Esophagus squamous epithelium (tissue), 5 donors: ENCODE data around the gene PSMD10. TPM values are rescaled to one million over a fixed set of nuclear protein-coding genes. Genes with fewer than 3 reads are reported as not detected.

Experiments used
- DNase-seq: peaks from one replicate; lab custom pipeline; 2025; lab: John Stamatoyannopoulos, UW
- H3K27ac ChIP-seq, 4 donors: fragments of 200-600 bp; sonication (generic); one replicate each; pipeline ENCODE4 v1.5.1; 2016 to 2019; ENCODE audit warnings: mild to moderate bottlenecking in 1 of 4
- H3K27me3 ChIP-seq, 4 donors: fragments of 200-600 bp; sonication (generic); 1 replicate in 3 of 4; 2 replicates in 1 of 4; pipeline versions ENCODE4 v1.5.1 to v1.6.0; 2017 to 2021; ENCODE audit warnings: antibody characterized with exemption in 1 of 4
- H3K36me3 ChIP-seq, 3 donors: fragments of 200-600 bp; sonication (generic); one replicate each; pipeline ENCODE4 v1.5.1; 2016 to 2019
- H3K4me1 ChIP-seq, 3 donors: fragments of 200-600 bp; sonication (generic); one replicate each; pipeline ENCODE4 v1.5.1; 2017 to 2019
- H3K4me3 ChIP-seq, 4 donors: fragments of 200-600 bp; sonication (generic); 1 replicate in 3 of 4; 2 replicates in 1 of 4; pipeline ENCODE4 v1.5.1; 2016 to 2019; ENCODE audit warnings: mild to moderate bottlenecking in 2 of 4, moderate library complexity in 1 of 4
- H3K9me3 ChIP-seq, 3 donors: fragments of 200-600 bp; sonication (generic); one replicate each; pipeline ENCODE4 v1.5.1; 2016 to 2019
- CTCF ChIP-seq, 6 experiments: fragments of 450-650 bp in 4 of 6; fragments of 200-600 bp in 2 of 6; sonication (generic) in 2 of 6; IDR thresholded peaks; one replicate each; pipeline ENCODE4 v1.5.1; 2016 to 2019; ENCODE audit warnings: antibody characterized with exemption in 6 of 6, mild to moderate bottlenecking in 4 of 6, moderate library complexity in 4 of 6
- POLR2A ChIP-seq, 4 donors: fragments of 450-650 bp; IDR thresholded peaks; one replicate each; pipeline ENCODE4 v1.6.1; 2017; ENCODE audit warnings: antibody characterized with exemption in 4 of 4, mild to moderate bottlenecking in 4 of 4, moderate library complexity in 3 of 4
- WGBS, 2 donors: methylation state at CpG; one replicate each; pipeline ENCODE4 v1.1.5; 2018; 5-methylcytosine and 5-hydroxymethylcytosine counted together
- intact Hi-C: fragments of 100-400 bp; cut with DNase I; formaldehyde crosslinking; loops from one replicate; pipeline ENCODE4 v1.15.0; 2022
- total RNA-seq, 4 donors: library from RNA; depleted of rRNA; stranded (reverse); fragments of >200 nt; gene quantifications; one replicate each; pipeline ENCODE4 v1.1.0, GENCODE V29; 2016
- donor health status: DM: yes; HTN: yes; CAD: no.

PSMD10 gene
- total RNA-seq, 4 donors from 2014 or later, result 37.1 to 50.4 (median 41.9) TPM

DNA sequence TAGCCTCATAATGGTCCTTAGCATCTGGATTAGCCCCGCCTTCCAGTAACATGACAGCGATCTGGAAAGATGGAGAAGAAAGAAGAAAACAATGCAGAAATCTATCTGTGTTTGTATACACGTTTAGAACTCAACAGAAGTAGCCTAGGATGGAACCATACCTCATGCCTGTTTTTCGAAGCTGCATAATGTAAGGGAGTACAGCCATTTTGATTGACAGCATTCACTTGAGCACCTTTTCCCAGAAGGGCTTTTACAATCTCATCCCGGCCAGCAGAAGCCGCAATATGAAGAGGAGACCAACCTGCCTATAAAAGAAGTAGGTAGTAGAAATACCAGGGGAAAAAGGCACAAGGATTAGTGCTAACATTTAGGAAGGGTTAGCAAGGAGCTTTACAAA, 3.5 kb downstream of the PSMD10 start:
- no peak for DNase-seq
- intact Hi-C loops, result no loop called here
- TF ChIP-seq CTCF (IDR thresholded peaks at IDR 0.05) (no peak), POLR2A (IDR thresholded peaks at IDR 0.05) (no peak)
- 77 to 90% methylated on average over 5 to 6 of the region's 6 CpGs for WGBS, 2 donors
- Histone ChIP-seq H3K4me1 (peaks cover 0 to 26% (median 7%) of the 10 kb centered on the region in 3 donors), H3K27me3 (no peaks in the 10 kb centered on the region), H3K36me3 (peaks cover 0 to 44% (median 0%) of the 10 kb centered on the region in 3 donors), H3K4me3 (no peak overlapping the region), H3K27ac (no peak overlapping the region), H3K9me3 (no peaks in the 10 kb centered on the region)

GRCh38 chrX:108081110-108081509, 10.2 kb downstream of the PSMD10 start:
- Histone ChIP-seq H3K9me3 (no peaks in the 10 kb centered on the region), H3K27me3 (no peaks in the 10 kb centered on the region), H3K27ac (no peak overlapping the region), H3K36me3 (peaks cover 0 to 19% (median 0%) of the 10 kb centered on the region in 3 donors), H3K4me3 (no peak overlapping the region), H3K4me1 (no peaks in the 10 kb centered on the region)
- intact Hi-C loops, result no loop called here
- no peak for DNase-seq
- 84 to 100% methylated on average over 2 of the region's 2 CpGs for WGBS, 2 donors
- TF ChIP-seq CTCF (IDR thresholded peaks at IDR 0.05) (no peak), POLR2A (IDR thresholded peaks at IDR 0.05) (no peak)

DNA sequence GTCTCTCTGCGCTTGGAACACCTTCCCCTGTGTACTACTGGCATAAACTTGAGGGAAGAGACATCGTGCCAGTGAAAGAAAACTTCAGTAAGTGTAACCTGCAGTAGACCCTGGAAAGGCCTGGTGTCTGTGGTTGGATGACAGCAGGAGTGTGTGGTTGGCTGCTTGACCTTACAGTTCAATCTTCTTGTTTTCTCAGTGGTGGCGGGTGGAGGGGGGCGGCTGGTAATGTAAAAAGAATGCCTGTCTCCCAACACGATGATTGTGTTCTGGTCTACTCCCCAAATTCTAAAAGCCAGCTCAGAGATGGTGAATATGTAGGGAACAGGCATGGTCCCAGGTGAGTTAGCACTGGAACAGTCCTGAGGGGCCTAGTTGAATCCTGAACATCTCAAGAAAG, 18.6 kb downstream of the PSMD10 start:
- no peaks in the 10 kb centered on the region for H3K36me3 ChIP-seq
- 60 to 62% methylated on average over 2 to 5 of the region's 5 CpGs for WGBS, 2 donors
- intact Hi-C loops, result no loop called here

GRCh38 chrX:108071578-108071977, 19.8 kb downstream of the PSMD10 start:
- WGBS, 2 donors, result 17 to 60% methylated on average over 1 of the region's 1 CpG

More for the DNA sequence above, 18.6 kb downstream of the PSMD10 start:
- H3K4me3 ChIP-seq, result no peak overlapping the region
- H3K27ac ChIP-seq, result no peak overlapping the region
- no peaks in the 10 kb centered on the region for H3K27me3 ChIP-seq
- H3K9me3 ChIP-seq, result no peaks in the 10 kb centered on the region
- peaks cover 0 to 11% (median 0%) of the 10 kb centered on the region in 3 donors for H3K4me1 ChIP-seq
- no peak for DNase-seq
- TF ChIP-seq POLR2A (IDR thresholded peaks at IDR 0.05) (no peak), CTCF (IDR thresholded peaks at IDR 0.05) (no peak)

GRCh38 chrX:108070891-108071290, 20.5 kb downstream of the PSMD10 start:
- Histone ChIP-seq H3K27ac (no peak overlapping the region), H3K4me3 (no peak overlapping the region), H3K9me3 (no peaks in the 10 kb centered on the region), H3K36me3 (no peaks in the 10 kb centered on the region), H3K4me1 (peaks cover 0 to 11% (median 0%) of the 10 kb centered on the region in 3 donors), H3K27me3 (no peaks in the 10 kb centered on the region)
- no peak for DNase-seq
- intact Hi-C loops, result no loop called here
- TF ChIP-seq CTCF (IDR thresholded peaks at IDR 0.05) (no peak), POLR2A (IDR thresholded peaks at IDR 0.05) (no peak)
- WGBS, 2 donors, result 32 to 39% methylated on average over 4 of the region's 4 CpGs

More at GRCh38 chrX:108071578-108071977, 19.8 kb downstream of the PSMD10 start:
- no peaks in the 10 kb centered on the region for H3K36me3 ChIP-seq
- H3K27ac ChIP-seq, result no peak overlapping the region
- peaks cover 0 to 11% (median 0%) of the 10 kb centered on the region in 3 donors for H3K4me1 ChIP-seq
- no peaks in the 10 kb centered on the region for H3K27me3 ChIP-seq
- no peak overlapping the region for H3K4me3 ChIP-seq
- intact Hi-C loops, result no loop called here
- no peak for DNase-seq
- no peaks in the 10 kb centered on the region for H3K9me3 ChIP-seq
- TF ChIP-seq POLR2A (IDR thresholded peaks at IDR 0.05) (no peak), CTCF (IDR thresholded peaks at IDR 0.05) (no peak)
